HCT116 (cell line): Measurements from ENCODE around the gene PINK1. TPM values are rescaled to one million over a fixed set of nuclear protein-coding genes. Genes with fewer than 3 reads are reported as not detected.

Experiments
- ATAC-seq: fragments of 200-7000 bp; cut with Tn5 transposase; 2 replicates; pipeline ENCODE4 v1.9.1; 2020; ENCODE audit warnings: mild to moderate bottlenecking, moderate library complexity
- BruUV-seq: library from RNA; stranded (reverse); fragments of 400-500 nt; replicated peaks from 2 replicates; lab custom pipeline; 2021; lab: Mats Ljungman, UMichigan
- CTCF ChIA-PET: fragments of 300-600 bp; sonication (Branson Sonifier 250); formaldehyde crosslinking; loops from one replicate; lab custom pipeline; 2021; ENCODE audit warnings: antibody characterized with exemption; lab: Charles Lee
- POLR2A ChIA-PET: fragments of 300-600, 350-600 bp; sonication (Branson Sonifier 250); formaldehyde crosslinking; loops from one replicate; lab custom pipeline; 2021; ENCODE audit warnings: antibody characterized with exemption; lab: Charles Lee
- RAD21 ChIA-PET, 2 experiments: fragments of 300-600 bp; sonication (Branson Sonifier 250); formaldehyde crosslinking; loops; one replicate each; lab custom pipeline; 2023; ENCODE audit warnings: low total read pairs in 2 of 2; ENCODE audit not compliant: uncharacterized antibody in 2 of 2, unreplicated experiment in 2 of 2, low non-redundant PET in 1 of 2; lab: Charles Lee
- DNase-seq: peaks from one replicate; pipeline ENCODE4 v3.0.0-alpha.2; 2010; ENCODE audit warnings: low read depth, low spot score
- H2AFZ ChIP-seq: fragments of 200-600 bp; shearing (Covaris generic), sonication (generic); 2 replicates; pipeline ENCODE4 v1.6.1; 2017; ENCODE audit warnings: low read depth, mixed run types, mixed read lengths, antibody characterized with exemption, low read length; ENCODE audit not compliant: poor library complexity, severe bottlenecking
- H3K27ac ChIP-seq: 2 replicates; pipeline ENCODE4 v1.5.1; 2012; ENCODE audit warnings: low read depth, low read length
- H3K27me3 ChIP-seq: fragments of 200-600 bp; sonication (generic); 2 replicates; pipeline ENCODE4 v1.6.1; 2016; ENCODE audit warnings: mixed run types, low read length, mixed read lengths; ENCODE audit not compliant: insufficient read depth
- H3K36me3 ChIP-seq, 2 experiments: fragments of 200-500 bp in 1 of 2; fragments of 200-600 bp in 1 of 2; sonication (Bioruptor generic) in 1 of 2; sonication (generic) in 1 of 2; 2 replicates each; pipeline versions ENCODE4 v1.5.1 to v1.6.1; 2014 to 2016; ENCODE audit warnings: low read length in 2 of 2, inconsistent platforms in 1 of 2, mixed read lengths in 1 of 2, mixed run types in 1 of 2; ENCODE audit not compliant: insufficient read depth in 2 of 2, control insufficient read depth in 1 of 2
- H3K4me1 ChIP-seq, 2 experiments: fragments of 200-600 bp in 1 of 2; sonication (generic) in 1 of 2; 2 replicates each; pipeline versions ENCODE4 v1.5.1 to v1.6.1; 2012 to 2017; ENCODE audit warnings: low read length in 2 of 2, inconsistent platforms in 1 of 2, mild to moderate bottlenecking in 1 of 2, mixed read lengths in 1 of 2, mixed run types in 1 of 2, moderate library complexity in 1 of 2; ENCODE audit not compliant: insufficient read depth in 2 of 2, control insufficient read depth in 1 of 2
- H3K4me2 ChIP-seq: fragments of 200-600 bp; sonication (generic); 2 replicates; pipeline ENCODE4 v1.6.1; 2017; ENCODE audit warnings: mixed run types, low read length, mixed read lengths
- H3K4me3 ChIP-seq, 2 experiments: fragments of 200-600 bp in 1 of 2; sonication (generic) in 1 of 2; replicated peaks in 1 of 2; 2 replicates each; pipeline ENCODE4 v1.5.1; 2011 to 2016; ENCODE audit warnings: low read length in 2 of 2, control low read depth in 1 of 2, low read depth in 1 of 2, mild to moderate bottlenecking in 1 of 2, mixed read lengths in 1 of 2, mixed run types in 1 of 2
- H3K79me2 ChIP-seq: fragments of 200-600 bp; sonication (generic); 2 replicates; pipeline ENCODE4 v1.6.1; 2017; ENCODE audit warnings: mild to moderate bottlenecking, mixed run types, low read length, moderate library complexity, mixed read lengths; ENCODE audit not compliant: insufficient read depth
- H3K9ac ChIP-seq: fragments of 200-600 bp; sonication (generic); 2 replicates; pipeline ENCODE4 v1.6.1; 2016; ENCODE audit warnings: low read length, mixed read lengths
- H3K9me2 ChIP-seq: fragments of 200-600 bp; sonication (generic), shearing (Covaris generic); 2 replicates; pipeline ENCODE4 v1.6.1; 2017; ENCODE audit warnings: mixed run types, mild to moderate bottlenecking, moderate library complexity; ENCODE audit not compliant: insufficient read depth
- H3K9me3 ChIP-seq, 2 experiments: fragments of 200-500 bp in 1 of 2; fragments of 200-600 bp in 1 of 2; sonication (Bioruptor generic) in 1 of 2; sonication (generic) in 1 of 2; 2 replicates each; pipeline ENCODE4 v1.6.1; 2014 to 2017; ENCODE audit warnings: low read length in 2 of 2, mixed read lengths in 2 of 2, inconsistent platforms in 1 of 2, low read depth in 1 of 2, mild to moderate bottlenecking in 1 of 2, mixed run types in 1 of 2, moderate library complexity in 1 of 2; ENCODE audit not compliant: control insufficient read depth in 1 of 2, insufficient read depth in 1 of 2
- H4K20me1 ChIP-seq: fragments of 200-600 bp; sonication (generic), shearing (Covaris generic); 2 replicates; pipeline ENCODE4 v1.6.1; 2017; ENCODE audit warnings: mixed run types, mild to moderate bottlenecking, moderate library complexity; ENCODE audit not compliant: insufficient read depth
- ELF1 ChIP-seq: IDR thresholded peaks from 2 replicates; pipeline ENCODE4 v1.6.1; 2012; ENCODE audit warnings: low read depth, borderline replicate concordance
- FOSL1 ChIP-seq: IDR thresholded peaks from 2 replicates; pipeline ENCODE4 v1.6.1; 2012; ENCODE audit warnings: low read depth
- JUND ChIP-seq: IDR thresholded peaks from 2 replicates; pipeline ENCODE4 v1.6.1; 2012
- POLR2A ChIP-seq: IDR thresholded peaks from 2 replicates; pipeline ENCODE4 v1.7.0; 2011; ENCODE audit warnings: borderline replicate concordance; ENCODE audit not compliant: insufficient read depth, insufficient read length; ENCODE audit errors: extremely low read depth
- SP1 ChIP-seq: IDR thresholded peaks from 2 replicates; pipeline ENCODE4 v1.6.1; 2012; ENCODE audit warnings: low read depth
- TCF7L2 ChIP-seq: IDR thresholded peaks from 2 replicates; pipeline ENCODE4 v1.7.0; 2011; ENCODE audit warnings: borderline replicate concordance, inconsistent platforms; ENCODE audit not compliant: insufficient read depth, insufficient read length; ENCODE audit errors: extremely low read depth
- YY1 ChIP-seq: IDR thresholded peaks from 2 replicates; pipeline ENCODE4 v1.6.1; 2011; ENCODE audit warnings: low read length, low read depth, moderate library complexity, mild to moderate bottlenecking; ENCODE audit not compliant: insufficient replicate concordance; ENCODE audit errors: extremely low read depth
- intact Hi-C: fragments of 100-400 bp; cut with micrococcal nuclease; formaldehyde crosslinking; loops from 2 replicates; pipeline ENCODE4 v1.10.0; 2022
- total RNA-seq: library from RNA; stranded (reverse); gene quantifications from one replicate; pipeline ENCODE4 v1.2.1, GENCODE V29; 2021; ENCODE audit not compliant: unreplicated experiment
- TF ChIP-seq, protein P1 (sequence below), 3 experiments: fragments of 200-600 bp in 1 of 3; sonication (generic) in 1 of 3; IDR thresholded peaks in 2 of 3; conservative IDR thresholded peaks in 1 of 3; 2 replicates each; pipeline ENCODE4 v1.5.1; 2012 to 2017; ENCODE audit warnings: low read depth in 2 of 3, low read length in 2 of 3, antibody characterized with exemption in 1 of 3, borderline replicate concordance in 1 of 3, control low read depth in 1 of 3, mild to moderate bottlenecking in 1 of 3, mixed read lengths in 1 of 3, mixed run types in 1 of 3, moderate library complexity in 1 of 3; ENCODE audit not compliant: insufficient read depth in 1 of 3
- TF ChIP-seq, protein P2 (sequence below): IDR thresholded peaks from 2 replicates; pipeline ENCODE4 v1.6.1; 2011; ENCODE audit warnings: mild to moderate bottlenecking, low read length, moderate library complexity; ENCODE audit not compliant: insufficient replicate concordance; ENCODE audit errors: extremely low read depth
- TF ChIP-seq, protein P3 (sequence below): IDR thresholded peaks from 2 replicates; pipeline ENCODE4 v1.6.1; 2012

Gene PINK1
- total RNA-seq, 1 experiment from 2014 or later: 29.4 TPM

DNA sequence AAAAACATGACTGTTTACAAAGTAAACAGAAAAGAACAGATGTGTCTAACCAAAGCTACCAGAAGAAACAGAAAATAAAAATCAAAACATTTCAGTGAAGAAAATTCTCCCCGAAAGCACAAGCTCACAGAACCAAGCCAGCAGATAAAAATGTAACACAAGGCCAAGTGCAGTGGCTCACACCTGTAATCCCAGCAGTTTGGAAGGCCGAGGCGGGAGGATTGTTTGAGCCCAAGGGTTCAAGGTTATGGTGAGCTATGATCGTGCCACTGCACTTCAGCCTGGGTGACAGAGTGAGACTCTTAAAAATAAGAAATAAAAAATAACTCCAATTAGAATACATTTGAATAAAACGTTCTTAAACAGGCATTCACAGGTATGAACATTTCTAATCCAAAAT lies 47.0 kb downstream of the PINK1 start:
- Histone ChIP-seq H4K20me1 (no peaks in the 10 kb centered on the region), H3K9ac (no peak overlapping the region), H3K36me3 (no peaks in the 10 kb centered on the region), H3K79me2 (no peaks in the 10 kb centered on the region), H3K27ac (no peak overlapping the region), H3K4me3 (no peak overlapping the region), H3K9me3 (no peaks in the 10 kb centered on the region), H3K27me3 (no peaks in the 10 kb centered on the region), H3K4me1 (no peaks in the 10 kb centered on the region), H3K9me2 (no peaks in the 10 kb centered on the region), H2AFZ (no peak overlapping the region), H3K4me2 (no peak overlapping the region)
- ChIA-PET RAD21 (no interaction called here), POLR2A (no interaction called here), CTCF (no interaction called here)
- TF ChIP-seq, protein P1, sequence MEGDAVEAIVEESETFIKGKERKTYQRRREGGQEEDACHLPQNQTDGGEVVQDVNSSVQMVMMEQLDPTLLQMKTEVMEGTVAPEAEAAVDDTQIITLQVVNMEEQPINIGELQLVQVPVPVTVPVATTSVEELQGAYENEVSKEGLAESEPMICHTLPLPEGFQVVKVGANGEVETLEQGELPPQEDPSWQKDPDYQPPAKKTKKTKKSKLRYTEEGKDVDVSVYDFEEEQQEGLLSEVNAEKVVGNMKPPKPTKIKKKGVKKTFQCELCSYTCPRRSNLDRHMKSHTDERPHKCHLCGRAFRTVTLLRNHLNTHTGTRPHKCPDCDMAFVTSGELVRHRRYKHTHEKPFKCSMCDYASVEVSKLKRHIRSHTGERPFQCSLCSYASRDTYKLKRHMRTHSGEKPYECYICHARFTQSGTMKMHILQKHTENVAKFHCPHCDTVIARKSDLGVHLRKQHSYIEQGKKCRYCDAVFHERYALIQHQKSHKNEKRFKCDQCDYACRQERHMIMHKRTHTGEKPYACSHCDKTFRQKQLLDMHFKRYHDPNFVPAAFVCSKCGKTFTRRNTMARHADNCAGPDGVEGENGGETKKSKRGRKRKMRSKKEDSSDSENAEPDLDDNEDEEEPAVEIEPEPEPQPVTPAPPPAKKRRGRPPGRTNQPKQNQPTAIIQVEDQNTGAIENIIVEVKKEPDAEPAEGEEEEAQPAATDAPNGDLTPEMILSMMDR (IDR thresholded peaks at IDR 0.05 in 2 of 3, conservative IDR thresholded peaks at IDR 0.05 in 1 of 3; ENCODE audit: borderline replicate concordance in 1 of 3, insufficient read depth in 1 of 3, low read depth in 2 of 3, low read length in 2 of 3): no peak
- TF ChIP-seq, protein P2, sequence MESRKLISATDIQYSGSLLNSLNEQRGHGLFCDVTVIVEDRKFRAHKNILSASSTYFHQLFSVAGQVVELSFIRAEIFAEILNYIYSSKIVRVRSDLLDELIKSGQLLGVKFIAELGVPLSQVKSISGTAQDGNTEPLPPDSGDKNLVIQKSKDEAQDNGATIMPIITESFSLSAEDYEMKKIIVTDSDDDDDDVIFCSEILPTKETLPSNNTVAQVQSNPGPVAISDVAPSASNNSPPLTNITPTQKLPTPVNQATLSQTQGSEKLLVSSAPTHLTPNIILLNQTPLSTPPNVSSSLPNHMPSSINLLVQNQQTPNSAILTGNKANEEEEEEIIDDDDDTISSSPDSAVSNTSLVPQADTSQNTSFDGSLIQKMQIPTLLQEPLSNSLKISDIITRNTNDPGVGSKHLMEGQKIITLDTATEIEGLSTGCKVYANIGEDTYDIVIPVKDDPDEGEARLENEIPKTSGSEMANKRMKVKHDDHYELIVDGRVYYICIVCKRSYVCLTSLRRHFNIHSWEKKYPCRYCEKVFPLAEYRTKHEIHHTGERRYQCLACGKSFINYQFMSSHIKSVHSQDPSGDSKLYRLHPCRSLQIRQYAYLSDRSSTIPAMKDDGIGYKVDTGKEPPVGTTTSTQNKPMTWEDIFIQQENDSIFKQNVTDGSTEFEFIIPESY: no peak
- TF ChIP-seq, protein P3, sequence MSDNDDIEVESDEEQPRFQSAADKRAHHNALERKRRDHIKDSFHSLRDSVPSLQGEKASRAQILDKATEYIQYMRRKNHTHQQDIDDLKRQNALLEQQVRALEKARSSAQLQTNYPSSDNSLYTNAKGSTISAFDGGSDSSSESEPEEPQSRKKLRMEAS: no peak
- TF ChIP-seq ELF1: no peak
- no peak for TF ChIP-seq TCF7L2
- TF ChIP-seq POLR2A: no peak
- no peak for TF ChIP-seq JUND
- TF ChIP-seq SP1: no peak
- TF ChIP-seq YY1: no peak
- TF ChIP-seq FOSL1: no peak
- intact Hi-C loops: no loop called here
- ATAC-seq (no peak), DNase-seq (no peak)
- no TSS peak for BruUV-seq
